Suprapubic skin (tissue), 4 donors: ENCODE measurements around the gene MYL4. TPM values are rescaled to one million over a fixed set of nuclear protein-coding genes. Genes with fewer than 3 reads are reported as not detected.

ENCODE experiments used
- DNase-seq, 2 donors: peaks; one replicate each; pipeline ENCODE4 v3.0.0-alpha.2; 2019; ENCODE audit warnings: low spot score in 2 of 2
- H3K27ac ChIP-seq: fragments of 200-600 bp; sonication (generic); one replicate; pipeline ENCODE4 v1.5.1; 2019
- H3K27me3 ChIP-seq: fragments of 200-600 bp; sonication (generic); one replicate; pipeline ENCODE4 v1.5.1; 2019
- H3K36me3 ChIP-seq: fragments of 200-600 bp; sonication (generic); one replicate; pipeline ENCODE4 v1.5.1; 2019
- H3K4me1 ChIP-seq: fragments of 200-600 bp; sonication (generic); one replicate; pipeline ENCODE4 v1.5.1; 2019
- H3K4me3 ChIP-seq: fragments of 200-600 bp; sonication (generic); one replicate; pipeline ENCODE4 v1.5.1; 2019; ENCODE audit warnings: mild to moderate bottlenecking
- H3K9me3 ChIP-seq: fragments of 200-600 bp; sonication (generic); one replicate; pipeline ENCODE4 v1.5.1; 2019
- CTCF ChIP-seq, 2 donors: fragments of 200-600 bp in 1 of 2; fragments of 450-650 bp in 1 of 2; sonication (generic) in 1 of 2; IDR thresholded peaks; one replicate each; pipeline ENCODE4 v1.5.1; 2016 to 2019; ENCODE audit warnings: antibody characterized with exemption in 2 of 2, mild to moderate bottlenecking in 1 of 2, moderate library complexity in 1 of 2
- EP300 ChIP-seq: sonication (generic); formaldehyde crosslinking; IDR thresholded peaks from one replicate; pipeline ENCODE4 v1.6.1; 2017; ENCODE audit warnings: antibody characterized with exemption
- POLR2A ChIP-seq, 2 donors: fragments of 450-650 bp; IDR thresholded peaks; one replicate each; pipeline ENCODE4 v1.6.1; 2017; ENCODE audit warnings: antibody characterized with exemption in 2 of 2, mild to moderate bottlenecking in 2 of 2, moderate library complexity in 2 of 2
- POLR2AphosphoS5 ChIP-seq, 3 donors: sonication (generic); formaldehyde crosslinking; IDR thresholded peaks; one replicate each; pipeline ENCODE4 v1.6.1; 2017; ENCODE audit warnings: antibody characterized with exemption in 3 of 3
- WGBS: methylation state at CpG from one replicate; pipeline ENCODE4 v1.1.5; 2018; 5-methylcytosine and 5-hydroxymethylcytosine counted together
- total RNA-seq, 4 donors: library from RNA; depleted of rRNA; stranded (reverse); fragments of >200 nt; gene quantifications; one replicate each; pipeline ENCODE4 v1.1.0, GENCODE V29; 2016

The MYL4 gene
- total RNA-seq, 4 donors from 2014 or later: not detected

DNA sequence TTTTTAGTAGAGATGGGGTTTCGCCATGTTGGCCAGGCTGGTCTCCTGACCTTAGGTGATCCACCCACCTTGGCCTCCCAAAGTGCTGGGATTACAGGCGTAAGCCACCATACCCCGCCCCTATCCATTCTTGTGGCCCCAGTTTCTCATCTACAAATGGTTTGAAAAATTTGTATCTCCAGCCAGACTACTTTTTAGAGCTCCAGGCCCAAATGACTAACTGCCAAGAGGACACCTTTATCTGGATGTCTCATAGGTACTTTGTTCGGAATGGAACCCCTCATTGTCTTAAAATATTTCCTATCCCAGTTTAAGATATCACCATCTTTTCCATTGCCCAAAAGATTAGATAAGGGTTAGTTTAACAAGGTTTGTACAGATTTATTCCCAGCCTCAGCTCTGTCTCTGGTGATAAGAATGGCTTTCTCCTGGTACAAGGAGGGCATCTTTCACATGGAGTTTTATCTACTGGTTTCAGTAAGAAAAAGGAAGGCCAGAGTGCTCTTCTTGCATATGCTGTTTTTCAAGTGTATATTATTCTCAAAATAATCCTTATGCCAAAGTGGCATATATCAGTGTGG lies 15.1 kb upstream of the MYL4 start:
- 99% methylated on average over 4 of the region's 4 CpGs for WGBS
- no peak for TF ChIP-seq EP300
- no peak for TF ChIP-seq POLR2A (IDR thresholded peaks at IDR 0.05)
- no peak for TF ChIP-seq POLR2AphosphoS5 (IDR thresholded peaks at IDR 0.05)
- TF ChIP-seq CTCF (IDR thresholded peaks at IDR 0.05): no peak
- Histone ChIP-seq H3K27me3 (no peaks in the 10 kb centered on the region), H3K27ac (no peak overlapping the region), H3K4me1 (peaks cover 5% of the 10 kb centered on the region), H3K36me3 (no peaks in the 10 kb centered on the region), H3K4me3 (no peak overlapping the region), H3K9me3 (no peaks in the 10 kb centered on the region)
- DNase-seq: no peak

DNA sequence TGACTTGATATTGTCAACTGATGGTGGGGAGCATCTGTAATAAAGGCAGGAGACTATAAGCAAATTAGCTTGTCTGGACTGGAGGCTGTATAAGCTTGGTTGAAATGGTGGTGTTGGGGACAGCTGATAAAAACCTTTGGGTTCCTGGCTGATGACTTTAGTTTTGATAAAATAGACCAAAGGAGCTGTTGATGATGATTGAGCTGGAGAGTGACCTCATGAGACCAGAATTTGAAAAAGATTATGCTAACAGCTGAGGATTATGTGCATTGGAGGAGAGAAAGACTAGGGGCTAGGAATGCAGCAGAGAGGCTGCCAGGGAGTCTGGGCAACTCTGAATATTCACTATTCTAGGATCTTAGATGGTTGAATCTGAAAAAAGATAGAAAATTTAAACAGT lies 11.3 kb upstream of the MYL4 start:
- no peak overlapping the region for H3K4me3 ChIP-seq
- no peaks in the 10 kb centered on the region for H3K36me3 ChIP-seq
- H3K4me1 ChIP-seq: no peaks in the 10 kb centered on the region
- DNase-seq: no peak
- H3K27ac ChIP-seq: no peak overlapping the region
- no peaks in the 10 kb centered on the region for H3K9me3 ChIP-seq
- H3K27me3 ChIP-seq: no peaks in the 10 kb centered on the region
- TF ChIP-seq EP300 (no peak), POLR2A (IDR thresholded peaks at IDR 0.05) (no peak), POLR2AphosphoS5 (IDR thresholded peaks at IDR 0.05) (no peak), CTCF (IDR thresholded peaks at IDR 0.05) (no peak)

- WGBS: 95% methylated on average over 8 of the region's 8 CpGs
- peaks cover 7% of the 10 kb centered on the region for H3K4me1 ChIP-seq
- DNase-seq: no peak
- H3K4me3 ChIP-seq: no peak overlapping the region
- H3K9me3 ChIP-seq: no peaks in the 10 kb centered on the region
- no peak overlapping the region for H3K27ac ChIP-seq
- H3K27me3 ChIP-seq: no peaks in the 10 kb centered on the region
- no peak for TF ChIP-seq CTCF (IDR thresholded peaks at IDR 0.05)
- no peak for TF ChIP-seq POLR2A (IDR thresholded peaks at IDR 0.05)
- TF ChIP-seq POLR2AphosphoS5 (IDR thresholded peaks at IDR 0.05): no peak
- TF ChIP-seq EP300: no peak
- H3K36me3 ChIP-seq: no peaks in the 10 kb centered on the region
Observed at GRCh38 chr17:47199627-47200324, 9.4 kb upstream of the MYL4 start.

- Histone ChIP-seq H3K36me3 (no peaks in the 10 kb centered on the region), H3K27me3 (no peaks in the 10 kb centered on the region), H3K9me3 (no peaks in the 10 kb centered on the region), H3K4me3 (no peak overlapping the region), H3K4me1 (peaks cover 12% of the 10 kb centered on the region), H3K27ac (no peak overlapping the region)
- 84% methylated on average over 4 of the region's 4 CpGs for WGBS
- TF ChIP-seq CTCF (IDR thresholded peaks at IDR 0.05) (no peak), POLR2AphosphoS5 (IDR thresholded peaks at IDR 0.05) (no peak), EP300 (no peak), POLR2A (IDR thresholded peaks at IDR 0.05) (no peak)
- DNase-seq: no peak
Observed at GRCh38 chr17:47200325-47200664, 8.9 kb upstream of the MYL4 start.

DNA sequence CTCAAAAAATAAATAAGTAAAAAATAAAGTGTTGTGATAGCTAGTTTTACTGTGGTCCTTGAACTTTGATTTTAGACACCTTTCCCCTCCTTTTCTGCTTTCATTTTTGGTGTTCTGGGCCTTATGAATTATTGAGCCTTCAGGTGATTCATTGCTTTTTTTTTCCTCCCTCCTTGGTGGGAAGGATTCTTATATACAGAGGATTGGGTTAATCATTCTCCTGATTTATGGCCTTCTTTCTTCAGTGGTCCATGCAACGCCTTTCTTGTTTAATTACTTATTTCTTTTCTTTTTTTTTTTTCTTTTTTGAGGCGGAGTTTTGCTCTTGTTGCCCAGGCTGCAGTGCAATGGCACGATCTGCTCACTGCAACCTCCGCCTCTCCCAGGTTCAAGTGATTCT lies 8.0 kb upstream of the MYL4 start:
- no peak for DNase-seq
- TF ChIP-seq POLR2A (IDR thresholded peaks at IDR 0.05) (no peak), EP300 (no peak), CTCF (IDR thresholded peaks at IDR 0.05) (no peak), POLR2AphosphoS5 (IDR thresholded peaks at IDR 0.05) (no peak)
- Histone ChIP-seq H3K4me3 (no peak overlapping the region), H3K27me3 (no peaks in the 10 kb centered on the region), H3K9me3 (no peaks in the 10 kb centered on the region), H3K27ac (no peak overlapping the region), H3K4me1 (peaks cover 18% of the 10 kb centered on the region), H3K36me3 (no peaks in the 10 kb centered on the region)
- 89% methylated on average over 4 of the region's 4 CpGs for WGBS
